M059J (cell line): ENCODE measurements around the gene GAB2. TPM values are rescaled to one million over a fixed set of nuclear protein-coding genes. Genes with fewer than 3 reads are reported as not detected.

Experiments
- DNase-seq: peaks from one replicate; pipeline ENCODE4 v3.0.0-alpha.2; 2012; ENCODE audit warnings: low read depth
- total RNA-seq: library from RNA; depleted of rRNA; stranded (reverse); fragments of >200 nt; shearing (Covaris generic); gene quantifications from 2 replicates; pipeline ENCODE4 v1.2.3, GENCODE V29; 2014

The GAB2 gene
- total RNA-seq, 1 experiment from 2014 or later = 2.9 TPM

DNA sequence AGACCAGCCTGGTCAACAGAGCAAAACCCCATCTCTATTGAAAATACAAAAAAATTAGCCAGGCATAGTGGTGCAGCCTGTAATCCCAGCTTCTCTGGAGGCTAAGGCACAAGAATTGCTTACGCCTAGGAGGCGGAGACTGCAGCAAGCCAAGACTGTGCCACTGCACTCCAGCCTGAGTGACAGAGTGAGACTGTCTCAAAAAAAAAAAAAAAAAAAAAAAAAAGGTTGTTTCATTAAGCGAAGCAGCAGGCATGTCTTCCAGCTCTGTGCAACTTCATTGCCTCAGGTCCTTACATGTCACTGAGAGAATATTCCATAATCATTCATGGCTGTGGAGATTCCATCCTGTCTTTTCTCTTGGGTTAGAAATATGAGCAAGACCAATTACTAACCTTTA, 16.9 kb downstream of the GAB2 start:
- DNase-seq = no peak

DNA sequence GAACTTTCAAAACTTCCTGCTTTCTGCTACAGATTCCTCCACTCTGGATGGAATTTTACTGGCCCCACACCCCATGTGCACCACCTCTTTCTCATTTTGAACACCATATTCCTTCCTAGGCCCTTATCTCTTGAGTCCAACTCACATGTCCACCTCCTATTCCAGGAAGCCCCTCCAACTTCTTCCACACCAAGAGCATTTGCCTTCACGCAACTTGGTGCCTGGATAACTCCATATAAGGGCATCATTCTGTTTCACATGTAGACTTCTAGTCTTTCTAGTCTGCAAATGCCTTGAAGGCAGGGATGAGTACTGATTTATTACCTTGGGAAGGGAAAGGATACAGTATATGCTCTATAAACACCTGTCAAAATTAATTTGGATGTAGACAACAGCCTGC, 17.5 kb downstream of the GAB2 start:
- no peak for DNase-seq

DNA sequence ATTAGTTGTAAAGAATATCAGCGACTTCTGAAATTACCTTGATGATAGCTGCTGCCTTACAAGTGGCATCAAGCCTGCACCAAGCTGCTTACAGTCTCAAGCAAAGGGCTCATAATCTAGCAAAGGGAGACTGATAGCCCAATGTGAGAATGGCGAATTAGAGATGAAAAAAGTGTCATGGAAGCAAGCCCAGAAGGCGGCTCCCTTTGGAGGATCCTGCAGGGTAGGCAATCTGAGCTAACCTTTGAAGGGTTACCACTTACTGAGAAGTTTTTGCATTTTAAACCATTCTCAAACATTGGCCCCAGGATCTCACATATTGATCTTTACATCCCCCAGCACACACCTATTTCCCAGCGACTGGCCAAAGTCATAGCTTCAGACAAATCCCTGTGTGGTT, 18.5 kb downstream of the GAB2 start:
- DNase-seq = no peak

DNA sequence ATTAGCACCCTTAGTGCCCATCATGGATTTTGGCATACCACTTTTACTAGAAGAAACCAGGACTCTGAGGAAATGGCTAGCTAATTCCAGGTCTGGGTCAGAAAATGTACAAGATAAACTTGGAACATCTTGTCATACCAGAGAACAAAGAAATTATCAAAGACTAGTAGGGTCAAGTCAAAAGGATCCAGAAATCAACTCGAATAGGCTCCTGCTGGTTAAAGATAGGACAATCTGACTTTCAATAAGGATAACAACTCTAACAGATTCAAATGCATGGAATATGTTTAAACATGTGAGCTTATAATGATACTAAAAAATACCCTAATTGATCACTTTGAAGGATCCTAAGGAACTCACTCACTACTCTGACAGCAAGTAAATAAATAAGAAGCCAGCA, 18.9 kb downstream of the GAB2 start:
- no peak for DNase-seq

DNA sequence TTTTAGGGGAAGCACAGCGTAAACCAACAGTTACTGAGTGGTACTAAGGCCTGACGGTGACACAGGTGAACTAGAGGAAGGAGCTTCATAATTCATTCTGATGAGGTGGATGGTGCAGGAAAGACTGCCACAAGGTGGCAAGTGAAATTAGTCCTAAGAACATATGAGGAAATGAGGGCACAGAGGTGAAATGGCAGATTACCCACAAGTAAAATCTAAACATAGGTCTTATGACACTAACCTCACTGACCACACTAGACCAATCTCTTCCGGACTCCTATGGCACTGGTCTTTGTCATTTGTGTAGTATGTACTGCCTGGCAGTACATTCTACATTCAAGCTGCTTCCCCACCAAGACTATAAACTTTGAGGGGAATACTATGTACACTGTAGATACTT, 20.2 kb downstream of the GAB2 start:
- no peak for DNase-seq

DNA sequence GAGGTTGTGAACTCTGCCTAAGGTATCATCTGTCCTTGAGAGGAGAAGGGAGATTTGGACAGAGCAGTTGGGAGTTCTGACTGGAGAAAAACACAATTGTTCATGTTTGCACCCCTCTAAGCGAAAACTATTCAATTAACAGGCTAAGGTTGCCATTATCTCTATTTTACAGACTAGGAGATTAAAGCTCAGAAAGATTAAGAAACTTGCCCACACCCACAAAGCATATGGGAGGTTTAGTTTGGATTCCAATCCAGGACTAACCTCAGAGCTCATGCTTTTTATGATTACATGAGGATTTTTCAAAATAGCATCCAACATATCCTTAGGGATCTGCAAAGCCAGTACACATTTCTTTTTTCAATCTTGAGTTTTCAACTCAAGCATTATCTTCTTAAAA, 22.0 kb downstream of the GAB2 start:
- no peak for DNase-seq

DNA sequence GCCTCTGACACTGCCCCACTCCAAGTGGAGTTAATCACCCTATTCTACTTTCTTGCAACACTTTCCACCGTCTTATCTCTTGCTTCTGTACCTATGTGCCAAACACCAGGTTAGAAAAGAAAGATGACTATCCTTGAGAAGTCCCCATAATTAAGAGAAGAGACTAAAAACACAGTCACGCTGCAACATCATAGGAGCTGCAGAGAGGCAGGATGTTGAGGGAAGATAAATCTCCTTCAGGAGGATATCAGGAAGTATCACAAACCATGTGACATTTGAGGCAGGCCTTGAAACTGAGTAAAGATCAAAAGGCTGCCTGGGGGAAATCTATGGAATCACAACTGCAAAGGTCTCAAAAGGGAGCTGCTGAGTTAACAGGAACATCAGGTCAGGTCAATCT, 24.8 kb downstream of the GAB2 start:
- no peak for DNase-seq

DNA sequence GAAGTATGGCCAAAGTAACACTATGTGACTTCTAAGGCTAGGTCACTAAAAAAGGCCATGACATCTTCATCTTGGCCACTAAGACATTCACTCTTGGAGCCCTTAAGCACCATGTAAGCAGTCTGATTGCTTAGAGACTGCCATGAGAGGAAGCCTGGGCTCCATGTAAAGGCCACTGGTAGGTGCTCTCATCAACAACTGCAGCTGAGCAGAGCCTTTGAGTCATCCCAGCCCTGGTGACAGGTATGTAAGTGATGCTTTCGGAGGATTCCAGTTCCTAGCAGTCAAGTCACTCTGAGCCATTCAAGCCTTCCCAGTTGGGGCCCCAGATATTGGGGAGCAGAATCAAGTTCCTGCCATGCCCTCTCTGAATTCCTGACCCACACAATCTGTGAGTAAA, 26.2 kb downstream of the GAB2 start:
- no peak for DNase-seq

DNA sequence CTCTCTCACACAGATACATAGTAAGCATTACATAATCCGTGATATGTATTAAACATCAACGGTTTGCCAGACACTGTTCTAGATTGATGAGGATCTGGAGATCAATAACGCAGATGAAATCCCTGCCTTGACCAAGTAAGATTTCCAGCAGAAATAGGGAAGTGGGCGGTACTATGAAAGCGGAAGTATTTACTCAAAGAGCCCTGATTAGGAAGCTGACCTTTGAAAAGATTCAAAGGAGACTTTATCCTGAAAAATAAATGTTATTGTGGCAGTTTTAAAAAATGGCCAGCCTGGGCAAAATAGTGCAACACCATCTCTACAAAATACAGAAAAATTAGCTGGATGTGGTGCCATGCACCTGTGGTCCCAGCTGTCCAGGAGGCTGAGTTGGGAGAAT, 26.8 kb downstream of the GAB2 start:
- no peak for DNase-seq

DNA sequence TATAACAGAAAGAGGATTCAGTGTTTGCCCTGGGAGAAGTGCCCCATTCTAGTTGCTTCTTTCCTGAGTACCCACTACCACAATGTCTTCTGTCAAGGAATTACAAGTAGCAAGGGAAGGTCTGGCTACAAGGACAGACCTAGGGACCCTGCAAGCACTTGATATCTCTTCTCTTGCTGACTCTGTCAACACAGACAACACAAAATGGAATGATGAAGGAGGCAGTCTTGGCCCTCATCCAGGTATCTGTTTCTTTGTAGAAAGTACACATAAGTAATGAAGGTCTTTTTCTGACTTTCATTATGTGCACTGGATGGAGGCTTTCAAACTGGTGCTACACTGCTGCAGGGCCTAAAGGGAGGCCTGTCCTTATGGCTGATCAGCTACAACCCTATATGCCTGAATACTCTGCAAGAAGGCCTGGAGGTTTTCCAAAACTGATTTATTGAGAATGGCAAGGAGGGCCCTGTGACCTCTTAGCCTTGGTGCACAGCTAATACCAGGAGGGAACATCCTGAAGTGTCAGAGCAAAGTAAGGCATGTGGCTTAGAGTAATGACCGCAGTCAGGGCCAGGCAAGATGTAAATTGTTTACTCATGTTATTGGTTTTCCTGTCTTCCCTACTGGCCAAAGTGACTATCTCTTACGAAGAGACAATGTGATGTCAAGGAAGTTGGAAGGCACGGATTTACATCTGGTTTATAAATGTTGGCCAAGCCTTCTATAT, 31.2 kb downstream of the GAB2 start:
- DNase-seq = no peak

DNA sequence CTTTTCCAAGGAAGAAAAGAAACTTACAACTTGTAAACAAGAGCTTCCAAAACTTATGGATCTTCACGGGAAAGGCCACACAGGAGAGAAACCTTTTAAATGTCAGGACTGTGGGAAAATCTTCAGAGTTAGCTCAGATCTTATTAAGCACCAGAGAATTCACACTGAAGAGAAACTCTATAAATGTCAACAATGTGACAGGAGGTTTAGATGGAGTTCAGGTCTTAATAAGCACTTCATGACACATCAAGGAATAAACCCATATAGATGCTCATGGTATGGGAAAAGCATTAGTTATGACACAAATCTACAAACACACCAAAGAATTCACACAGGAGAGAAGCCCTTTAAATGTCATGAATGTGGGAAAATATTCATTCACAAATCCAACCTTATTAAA, 32.4 kb downstream of the GAB2 start:
- no peak for DNase-seq

DNA sequence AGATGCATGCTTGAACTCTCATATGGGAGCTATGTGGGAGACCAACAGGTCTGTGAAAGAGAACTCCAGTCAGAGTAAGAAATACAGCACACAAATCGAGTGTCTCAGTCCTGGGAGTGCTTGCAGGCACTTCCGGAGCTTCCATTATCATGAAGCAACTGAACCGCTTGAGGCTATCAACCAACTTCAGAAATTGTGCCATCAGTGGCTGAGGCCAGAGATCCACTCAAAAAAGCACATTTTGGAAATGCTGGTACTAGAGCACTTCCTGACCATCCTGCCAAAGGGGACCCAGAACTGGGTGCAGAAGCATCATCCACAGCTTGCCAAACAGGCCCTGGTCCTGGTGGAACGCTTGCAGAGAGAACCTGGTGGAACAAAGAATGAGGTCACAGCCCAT, 33.4 kb downstream of the GAB2 start:
- no peak for DNase-seq

DNA sequence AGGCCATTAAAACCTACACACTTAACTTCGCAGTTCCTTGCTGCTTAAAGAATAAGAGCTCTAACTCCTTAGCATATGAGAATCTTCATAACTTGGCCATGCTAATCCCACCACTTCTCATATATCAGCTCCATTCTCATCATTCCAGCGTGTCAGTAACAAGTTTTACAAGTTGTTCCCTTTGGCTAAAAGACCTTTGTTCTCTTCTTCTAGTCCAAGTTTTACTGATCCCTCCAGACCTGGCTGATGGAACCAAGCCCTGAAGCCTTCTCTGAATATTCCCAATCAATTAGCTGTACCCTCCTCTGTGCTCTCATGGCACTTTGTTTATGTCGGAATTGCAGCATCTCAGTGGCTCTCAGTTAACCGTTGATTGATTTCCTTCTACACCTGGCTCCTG, 35.8 kb downstream of the GAB2 start:
- no peak for DNase-seq

DNA sequence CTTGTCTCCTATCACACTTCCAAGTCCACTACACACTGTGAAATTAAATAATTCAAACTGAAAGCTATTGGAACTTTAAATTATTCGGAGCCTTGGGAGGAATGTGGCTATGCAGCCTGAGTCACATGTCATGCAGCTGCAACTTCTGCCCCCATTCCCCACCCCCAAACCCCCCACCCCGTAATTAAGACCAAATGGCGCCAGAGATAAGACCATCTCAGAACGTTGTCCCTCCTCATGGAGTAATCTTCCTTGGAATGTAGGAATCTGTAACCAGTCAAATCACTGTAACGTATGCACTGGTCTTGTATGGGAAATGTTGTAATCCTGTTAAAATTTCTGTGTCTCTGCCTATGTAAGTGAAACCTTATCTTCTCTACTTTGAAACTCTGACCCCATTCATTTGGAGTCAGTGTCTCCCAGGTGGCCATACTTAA, 37.0 kb downstream of the GAB2 start:
- no peak for DNase-seq

DNA sequence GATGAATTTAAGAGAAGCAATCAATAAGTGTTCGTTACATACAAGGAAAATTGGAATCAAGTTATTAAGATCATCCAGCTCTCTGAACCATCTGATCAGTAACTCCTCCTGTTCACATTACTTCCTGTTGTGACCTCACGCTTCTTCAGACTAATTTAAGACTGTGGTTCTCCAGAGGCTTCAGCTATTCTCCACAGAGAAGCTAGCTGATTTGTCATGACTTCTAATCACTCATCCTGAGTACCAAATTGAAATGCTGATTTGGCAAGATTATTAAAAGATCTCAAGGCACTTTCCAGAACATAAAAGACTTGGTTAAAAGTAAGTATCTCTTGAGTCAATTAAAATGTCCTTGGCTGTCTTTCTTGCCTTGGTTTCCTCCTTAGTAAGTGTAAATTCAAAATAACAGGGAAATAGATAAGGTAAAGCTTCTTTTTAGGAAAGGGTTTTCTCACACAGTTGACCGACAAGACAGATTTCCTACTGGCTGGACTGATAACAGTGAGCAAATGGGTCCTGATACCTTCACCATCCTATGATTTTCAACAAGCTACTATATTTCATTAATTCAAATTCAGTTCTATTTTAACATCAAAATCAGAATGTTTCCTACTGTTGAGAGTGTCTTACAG, 38.5 kb downstream of the GAB2 start:
- DNase-seq = no peak

DNA sequence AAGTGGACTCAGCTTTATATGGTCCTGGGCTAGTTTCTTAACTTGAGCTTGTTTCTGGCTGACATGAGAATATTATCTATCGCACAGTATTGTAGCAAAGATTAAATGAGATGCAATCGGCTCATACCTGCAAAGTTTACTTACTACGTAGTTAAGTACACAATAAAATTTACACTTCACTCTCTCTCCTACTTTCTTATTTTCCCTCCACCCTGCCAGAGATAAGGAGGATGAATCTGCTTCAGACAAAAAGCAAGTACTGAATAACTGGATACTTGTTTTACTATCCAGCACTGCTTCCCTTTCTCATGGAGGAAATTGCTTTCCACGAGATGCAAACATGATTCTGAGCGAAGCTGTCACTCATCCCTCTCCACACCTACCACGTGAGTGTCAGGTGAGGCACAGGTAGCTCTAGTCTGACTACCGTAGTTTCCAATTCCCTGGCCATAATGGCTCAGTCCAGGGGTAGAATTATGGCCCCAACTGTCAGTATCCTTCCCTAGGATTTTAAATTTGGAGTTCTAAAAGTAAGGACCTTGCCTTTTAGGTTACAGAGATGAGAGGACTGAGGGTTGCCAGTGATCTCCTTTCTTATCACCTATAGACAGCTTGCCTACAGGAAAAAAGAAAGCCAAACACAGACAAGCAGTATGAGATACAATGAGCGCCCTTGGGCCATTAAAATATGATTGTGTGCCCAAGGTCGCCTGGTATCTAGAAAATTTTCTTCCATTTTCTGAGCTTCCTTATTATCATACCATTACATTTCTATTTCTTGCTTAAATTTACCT, 39.8 kb downstream of the GAB2 start:
- DNase-seq = no peak

DNA sequence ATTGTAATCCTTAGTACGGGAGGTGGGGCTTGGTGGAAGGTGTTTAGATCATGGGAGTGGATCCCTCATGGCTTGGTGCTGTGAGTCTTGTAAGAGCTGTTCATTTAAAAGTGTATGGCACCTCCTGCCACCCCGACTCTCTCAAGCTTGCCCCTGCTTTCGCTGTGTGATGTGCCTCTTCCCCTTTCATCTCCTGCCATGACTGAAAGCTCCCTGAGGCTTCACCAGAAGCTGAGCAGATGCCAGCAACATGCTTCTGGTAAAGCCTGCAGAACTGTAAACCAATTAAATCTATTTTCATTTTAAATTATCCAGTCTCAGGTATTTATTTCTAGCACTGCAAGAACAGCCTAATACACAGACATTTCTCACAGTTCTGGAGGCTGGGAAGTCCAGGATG, 40.8 kb downstream of the GAB2 start:
- no peak for DNase-seq

DNA sequence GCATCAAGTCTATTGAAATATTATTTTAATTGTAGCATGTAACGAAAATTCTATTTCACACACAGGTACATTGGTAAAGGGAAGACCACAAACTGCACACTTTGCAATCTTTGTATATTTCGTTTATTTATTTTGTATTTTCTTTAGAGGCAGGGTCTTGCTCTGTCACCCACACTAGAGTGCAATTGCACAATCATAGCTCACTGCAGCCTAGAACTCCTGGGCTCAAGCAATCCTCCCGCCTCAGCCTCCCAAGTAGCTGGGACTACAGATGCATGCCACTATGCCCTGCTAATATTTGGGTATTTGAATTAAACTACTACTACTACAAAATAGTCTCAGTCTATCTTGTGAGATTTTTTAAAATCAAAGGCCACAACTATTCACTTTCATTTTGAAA, 42.7 kb downstream of the GAB2 start:
- DNase-seq = no peak

DNA sequence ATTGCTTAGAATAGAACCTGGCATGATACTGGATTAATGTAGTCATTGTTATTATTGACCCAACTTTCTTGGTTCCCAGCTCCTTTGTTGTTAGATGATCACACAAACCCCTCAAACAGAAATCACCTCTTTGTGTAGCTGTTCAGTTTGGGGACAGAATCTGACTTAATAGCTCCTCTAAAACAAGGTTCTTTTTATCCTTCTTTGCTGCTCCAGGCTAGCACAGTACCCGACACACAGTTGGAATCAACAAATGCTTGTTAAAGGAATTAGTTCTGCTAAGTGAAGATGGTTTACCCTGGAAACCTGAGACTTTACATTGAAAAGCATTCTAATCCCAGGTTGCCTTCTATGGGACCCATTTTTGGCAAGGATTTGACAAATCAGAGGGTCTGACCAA, 43.9 kb downstream of the GAB2 start:
- DNase-seq = no peak

DNA sequence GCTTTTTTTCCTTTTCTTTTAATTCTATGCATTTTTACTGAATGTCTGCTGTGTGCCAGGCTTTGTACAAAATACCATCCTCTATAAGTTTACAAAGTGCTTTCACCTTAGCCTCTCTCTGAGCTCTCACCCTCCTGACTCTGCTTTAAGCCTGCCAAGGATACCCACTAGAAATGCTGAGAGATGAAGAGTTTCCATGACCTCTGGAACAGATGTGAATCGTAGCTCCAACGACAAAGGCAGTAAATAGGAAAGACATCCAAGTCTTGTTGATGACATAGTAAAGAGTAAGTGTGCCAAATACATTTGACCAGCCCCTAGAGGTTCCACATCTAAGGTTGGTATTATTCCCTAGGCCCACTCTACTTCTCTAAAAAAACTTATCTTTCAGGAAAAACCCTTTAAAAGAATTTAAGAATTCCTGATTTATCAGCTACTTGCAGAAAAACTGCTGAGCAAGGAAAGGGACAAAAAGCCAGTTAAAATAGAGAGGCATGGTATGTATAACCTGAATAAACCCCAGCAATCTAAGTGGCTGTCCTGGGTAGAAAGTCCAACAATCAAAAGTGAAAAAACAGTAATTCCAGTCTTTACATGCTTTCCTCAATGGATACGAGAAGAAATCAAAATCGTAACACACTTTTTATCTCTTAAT, 45.4 kb downstream of the GAB2 start:
- DNase-seq = no peak

DNA sequence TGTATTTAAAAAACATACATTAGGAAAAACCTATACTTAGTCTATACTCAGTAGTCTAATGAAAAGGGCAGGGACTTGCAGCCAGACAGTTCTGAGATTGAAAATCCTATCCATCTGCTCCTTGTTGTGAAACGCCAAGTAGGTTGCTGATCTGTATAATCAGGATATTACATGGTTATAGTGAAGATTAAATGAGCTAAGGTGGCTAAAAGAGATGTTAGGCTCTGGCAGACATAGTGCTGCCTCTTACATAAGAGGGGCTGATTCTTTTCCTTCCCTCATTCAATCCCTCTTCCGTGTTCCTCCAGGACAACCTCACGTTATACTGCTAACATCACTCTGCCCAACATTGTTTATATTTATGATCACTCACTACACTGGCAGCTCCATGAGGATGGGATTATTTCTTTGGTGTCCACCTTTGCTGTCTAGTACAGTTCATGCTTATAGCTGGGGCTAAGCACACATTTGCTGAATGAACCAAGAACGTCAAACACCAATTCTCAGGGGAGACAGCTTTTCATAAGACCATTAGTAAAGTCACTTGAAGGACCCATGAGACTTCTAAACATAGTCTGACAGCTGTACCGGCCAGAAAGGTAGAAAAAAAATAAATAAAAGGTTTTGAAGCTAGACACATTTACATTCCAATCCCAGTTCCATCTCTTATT, 46.3 kb downstream of the GAB2 start:
- DNase-seq = no peak
